ENCODE results near the gene TTC28. TPM values are rescaled to one million over a fixed set of nuclear protein-coding genes. Genes with fewer than 3 reads are reported as not detected.

TTC28 gene
- total RNA-seq, 1 donor from 2014 or later, result 23.2 TPM

GRCh38 chr22:28332410-28332809 lies 347.2 kb downstream of the TTC28 start:
- H4K20me1 ChIP-seq (ENCODE audit: insufficient read depth, low read length), result peaks cover 3% of the 10 kb centered on the region
- H3K36me3 ChIP-seq (ENCODE audit: insufficient read depth, low read length), result no peaks in the 10 kb centered on the region
- H3K27ac ChIP-seq (ENCODE audit: low read depth, low read length), result no peak overlapping the region
- no peak for FAIRE-seq
- peaks cover 2% of the 10 kb centered on the region for H3K36me3 Mint-ChIP-seq (ENCODE audit: low read depth, unreplicated experiment)
- no peak overlapping the region for H3K27ac Mint-ChIP-seq (ENCODE audit: unreplicated experiment)
- H2AFZ ChIP-seq (ENCODE audit: low read depth, low read length), result no peak overlapping the region
- H3K4me1 ChIP-seq (ENCODE audit: insufficient read depth, low read length), result no peaks in the 10 kb centered on the region
- no peaks in the 10 kb centered on the region for H3K9me3 Mint-ChIP-seq (ENCODE audit: unreplicated experiment)
- H3K79me2 ChIP-seq (ENCODE audit: insufficient read depth, low read length), result no peaks in the 10 kb centered on the region
- no peak overlapping the region for H3K4me3 Mint-ChIP-seq (ENCODE audit: unreplicated experiment)
- no peak overlapping the region for H3K4me3 ChIP-seq (ENCODE audit: insufficient read depth, low read depth, low read length)
- H3K4me1 Mint-ChIP-seq (ENCODE audit: low read depth, unreplicated experiment), result peaks cover 7% of the 10 kb centered on the region
- H3K9me3 ChIP-seq (ENCODE audit: insufficient read depth, low read depth, low read length), result no peaks in the 10 kb centered on the region
- no peak for DNase-seq (ENCODE audit: low read depth)
- H3K27me3 Mint-ChIP-seq (ENCODE audit: low read depth, unreplicated experiment), result no peaks in the 10 kb centered on the region
- no peak overlapping the region for H3K9ac ChIP-seq (ENCODE audit: low read length)
- TF ChIP-seq EZH2 (IDR thresholded peaks at IDR 0.05; ENCODE audit: insufficient read depth, low read length) (no peak), CTCF (IDR thresholded peaks at IDR 0.05; ENCODE audit: insufficient read depth, low read depth, low read length) (no peak)
- no peak overlapping the region for H3K4me2 ChIP-seq (ENCODE audit: low read length)
- H3K27me3 ChIP-seq (ENCODE audit: insufficient read depth, low read length), result no peaks in the 10 kb centered on the region

- H3K4me3 ChIP-seq (ENCODE audit: insufficient read depth, low read depth, low read length), result no peak overlapping the region
- Mint-ChIP-seq H3K4me3 (ENCODE audit: unreplicated experiment) (no peak overlapping the region), H3K9me3 (ENCODE audit: unreplicated experiment) (no peaks in the 10 kb centered on the region), H3K27ac (ENCODE audit: unreplicated experiment) (no peak overlapping the region), H3K27me3 (ENCODE audit: low read depth, unreplicated experiment) (no peaks in the 10 kb centered on the region), H3K36me3 (ENCODE audit: low read depth, unreplicated experiment) (peaks cover 2% of the 10 kb centered on the region), H3K4me1 (ENCODE audit: low read depth, unreplicated experiment) (peaks cover 7% of the 10 kb centered on the region)
- no peak overlapping the region for H3K9ac ChIP-seq (ENCODE audit: low read length)
- TF ChIP-seq EZH2 (IDR thresholded peaks at IDR 0.05; ENCODE audit: insufficient read depth, low read length), result no peak
- no peaks in the 10 kb centered on the region for H3K79me2 ChIP-seq (ENCODE audit: insufficient read depth, low read length)
- H3K4me2 ChIP-seq (ENCODE audit: low read length), result no peak overlapping the region
- no peak overlapping the region for H3K27ac ChIP-seq (ENCODE audit: low read depth, low read length)
- H2AFZ ChIP-seq (ENCODE audit: low read depth, low read length), result no peak overlapping the region
- H3K27me3 ChIP-seq (ENCODE audit: insufficient read depth, low read length), result no peaks in the 10 kb centered on the region
- peaks cover 3% of the 10 kb centered on the region for H4K20me1 ChIP-seq (ENCODE audit: insufficient read depth, low read length)
- no peaks in the 10 kb centered on the region for H3K4me1 ChIP-seq (ENCODE audit: insufficient read depth, low read length)
- FAIRE-seq (peak; percentile 43), DNase-seq (ENCODE audit: low read depth) (no peak)
- H3K9me3 ChIP-seq (ENCODE audit: insufficient read depth, low read depth, low read length), result no peaks in the 10 kb centered on the region
- no peaks in the 10 kb centered on the region for H3K36me3 ChIP-seq (ENCODE audit: insufficient read depth, low read length)
Measured at GRCh38 chr22:28331695-28332094, 347.9 kb downstream of the TTC28 start.

GRCh38 chr22:28329186-28330073 lies 350.2 kb downstream of the TTC28 start:
- Histone ChIP-seq H3K4me3 (ENCODE audit: insufficient read depth, low read depth, low read length) (no peak overlapping the region), H3K4me2 (ENCODE audit: low read length) (no peak overlapping the region), H4K20me1 (ENCODE audit: insufficient read depth, low read length) (peaks cover 3% of the 10 kb centered on the region), H3K27ac (ENCODE audit: low read depth, low read length) (no peak overlapping the region), H3K4me1 (ENCODE audit: insufficient read depth, low read length) (no peaks in the 10 kb centered on the region), H3K36me3 (ENCODE audit: insufficient read depth, low read length) (no peaks in the 10 kb centered on the region), H2AFZ (ENCODE audit: low read depth, low read length) (no peak overlapping the region), H3K79me2 (ENCODE audit: insufficient read depth, low read length) (no peaks in the 10 kb centered on the region), H3K9me3 (ENCODE audit: insufficient read depth, low read depth, low read length) (no peaks in the 10 kb centered on the region), H3K27me3 (ENCODE audit: insufficient read depth, low read length) (no peaks in the 10 kb centered on the region), H3K9ac (ENCODE audit: low read length) (no peak overlapping the region)
- Mint-ChIP-seq H3K36me3 (ENCODE audit: low read depth, unreplicated experiment) (peaks cover 1% of the 10 kb centered on the region), H3K4me3 (ENCODE audit: unreplicated experiment) (no peak overlapping the region), H3K27ac (ENCODE audit: unreplicated experiment) (no peak overlapping the region), H3K4me1 (ENCODE audit: low read depth, unreplicated experiment) (peaks cover 7% of the 10 kb centered on the region), H3K9me3 (ENCODE audit: unreplicated experiment) (no peaks in the 10 kb centered on the region), H3K27me3 (ENCODE audit: low read depth, unreplicated experiment) (no peaks in the 10 kb centered on the region)
- DNase-seq (ENCODE audit: low read depth), result peak; percentile 78
- FAIRE-seq, result peak; percentile 79
- TF ChIP-seq CTCF (IDR thresholded peaks at IDR 0.05; ENCODE audit: insufficient read depth, low read depth, low read length) (no peak), EZH2 (IDR thresholded peaks at IDR 0.05; ENCODE audit: insufficient read depth, low read length) (no peak)
